ENCODE measurements around the gene ZFHX3.

DNA sequence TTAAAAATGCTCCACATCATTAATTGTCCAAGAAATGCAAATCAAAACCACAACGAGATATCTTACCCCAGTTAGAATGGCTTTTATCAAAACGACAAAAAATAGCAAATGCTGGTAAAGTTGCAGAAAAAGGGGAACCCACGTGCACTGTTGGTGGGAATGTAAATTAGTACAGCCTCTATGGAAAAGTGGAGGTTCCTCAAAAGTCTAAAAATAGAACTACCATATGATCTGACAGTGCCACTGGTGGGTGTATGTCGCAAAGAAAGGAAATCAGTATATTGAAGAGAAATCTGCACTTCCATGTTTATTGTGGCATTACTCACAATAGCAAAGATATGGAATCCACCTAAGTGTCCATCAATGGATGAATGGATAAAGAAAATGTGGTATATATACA is 38.2 kb upstream of the ZFHX3 start:
- TF ChIP-seq POLR2A (IDR thresholded peaks at IDR 0.05): no peak
- TF ChIP-seq, protein P1, sequence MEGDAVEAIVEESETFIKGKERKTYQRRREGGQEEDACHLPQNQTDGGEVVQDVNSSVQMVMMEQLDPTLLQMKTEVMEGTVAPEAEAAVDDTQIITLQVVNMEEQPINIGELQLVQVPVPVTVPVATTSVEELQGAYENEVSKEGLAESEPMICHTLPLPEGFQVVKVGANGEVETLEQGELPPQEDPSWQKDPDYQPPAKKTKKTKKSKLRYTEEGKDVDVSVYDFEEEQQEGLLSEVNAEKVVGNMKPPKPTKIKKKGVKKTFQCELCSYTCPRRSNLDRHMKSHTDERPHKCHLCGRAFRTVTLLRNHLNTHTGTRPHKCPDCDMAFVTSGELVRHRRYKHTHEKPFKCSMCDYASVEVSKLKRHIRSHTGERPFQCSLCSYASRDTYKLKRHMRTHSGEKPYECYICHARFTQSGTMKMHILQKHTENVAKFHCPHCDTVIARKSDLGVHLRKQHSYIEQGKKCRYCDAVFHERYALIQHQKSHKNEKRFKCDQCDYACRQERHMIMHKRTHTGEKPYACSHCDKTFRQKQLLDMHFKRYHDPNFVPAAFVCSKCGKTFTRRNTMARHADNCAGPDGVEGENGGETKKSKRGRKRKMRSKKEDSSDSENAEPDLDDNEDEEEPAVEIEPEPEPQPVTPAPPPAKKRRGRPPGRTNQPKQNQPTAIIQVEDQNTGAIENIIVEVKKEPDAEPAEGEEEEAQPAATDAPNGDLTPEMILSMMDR (IDR thresholded peaks at IDR 0.05): no peak

Data from tibial nerve (tissue), 3 donors.